Epithelial cell of esophagus (primary cell): ENCODE measurements around the gene CCNF.
"Not testable (repeated sequence)": the region's sequence is repeated elsewhere in the genome, so short reads cannot be mapped to it uniquely, and the experiment has no call there.

Experiments
- DNase-seq: peaks from one replicate; pipeline ENCODE4 v3.0.0; 2010; ENCODE audit warnings: low read depth
- H3K4me3 ChIP-seq: 2 replicates; pipeline ENCODE4 v1.5.1; 2011; ENCODE audit warnings: mild to moderate bottlenecking, low read length, control low read depth
- TF ChIP-seq, protein P1 (sequence below): IDR thresholded peaks from 2 replicates; pipeline ENCODE4 v1.5.1; 2011; ENCODE audit warnings: low read depth, mild to moderate bottlenecking, low read length, control low read depth, inconsistent platforms; ENCODE audit not compliant: insufficient read depth; ENCODE audit errors: missing control alignments

The CCNF gene

DNA sequence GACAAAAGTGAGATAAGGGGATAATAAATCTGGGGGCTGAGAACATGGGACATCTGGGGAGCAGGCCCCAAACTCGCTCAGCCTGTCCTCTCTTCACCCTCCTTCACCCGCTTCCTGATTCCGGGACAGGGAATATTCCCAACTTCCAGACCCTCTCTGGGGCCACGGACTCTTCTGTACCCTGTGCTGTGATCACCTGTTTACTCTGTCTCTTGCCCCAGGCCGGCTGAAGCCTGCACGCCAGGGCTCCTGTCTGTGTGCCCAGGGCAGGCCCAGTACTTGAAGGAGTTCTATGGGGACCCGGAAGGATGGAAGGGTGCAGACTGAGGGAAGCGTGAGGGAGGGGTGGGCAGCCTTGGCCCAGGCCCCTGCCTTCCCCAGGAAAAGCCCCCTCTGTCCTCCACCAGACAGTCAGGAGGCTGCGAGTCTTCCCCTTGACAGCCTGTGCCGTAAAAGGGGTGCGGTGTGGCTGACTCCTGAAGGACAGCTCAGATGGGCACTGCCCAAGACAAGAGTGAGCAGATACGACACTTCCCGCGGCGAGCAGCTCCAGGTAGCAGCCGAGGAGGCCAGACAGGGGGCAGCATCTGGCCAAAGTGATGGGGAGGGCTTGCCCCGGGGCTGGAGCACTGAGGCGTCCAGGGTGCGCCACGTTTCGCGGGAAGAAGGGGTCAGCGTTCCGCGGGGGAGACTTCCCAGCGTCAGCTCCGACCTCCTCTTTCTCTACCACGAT lies 1.0 kb upstream of the CCNF start:
- H3K4me3 ChIP-seq, result peak overlapping the region; percentile 67
- TF ChIP-seq, protein P1, sequence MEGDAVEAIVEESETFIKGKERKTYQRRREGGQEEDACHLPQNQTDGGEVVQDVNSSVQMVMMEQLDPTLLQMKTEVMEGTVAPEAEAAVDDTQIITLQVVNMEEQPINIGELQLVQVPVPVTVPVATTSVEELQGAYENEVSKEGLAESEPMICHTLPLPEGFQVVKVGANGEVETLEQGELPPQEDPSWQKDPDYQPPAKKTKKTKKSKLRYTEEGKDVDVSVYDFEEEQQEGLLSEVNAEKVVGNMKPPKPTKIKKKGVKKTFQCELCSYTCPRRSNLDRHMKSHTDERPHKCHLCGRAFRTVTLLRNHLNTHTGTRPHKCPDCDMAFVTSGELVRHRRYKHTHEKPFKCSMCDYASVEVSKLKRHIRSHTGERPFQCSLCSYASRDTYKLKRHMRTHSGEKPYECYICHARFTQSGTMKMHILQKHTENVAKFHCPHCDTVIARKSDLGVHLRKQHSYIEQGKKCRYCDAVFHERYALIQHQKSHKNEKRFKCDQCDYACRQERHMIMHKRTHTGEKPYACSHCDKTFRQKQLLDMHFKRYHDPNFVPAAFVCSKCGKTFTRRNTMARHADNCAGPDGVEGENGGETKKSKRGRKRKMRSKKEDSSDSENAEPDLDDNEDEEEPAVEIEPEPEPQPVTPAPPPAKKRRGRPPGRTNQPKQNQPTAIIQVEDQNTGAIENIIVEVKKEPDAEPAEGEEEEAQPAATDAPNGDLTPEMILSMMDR, result no peak
- DNase-seq, result peak; percentile 38

DNA sequence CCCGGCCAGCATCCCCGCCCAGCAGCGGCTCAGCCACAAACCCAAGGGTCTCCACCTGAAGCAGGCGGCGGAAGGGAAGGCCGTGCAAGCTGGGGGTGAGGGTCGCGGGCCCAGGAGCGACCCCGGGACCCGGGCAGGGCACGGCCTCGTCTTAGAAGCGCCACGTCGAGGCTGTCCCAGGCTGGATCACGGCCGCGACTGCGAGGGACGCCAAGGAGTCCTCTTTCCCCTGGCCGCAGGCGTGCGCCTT lies 538 bp upstream of the CCNF start:
- DNase-seq, result no peak
- TF ChIP-seq, protein P1, result peak; percentile 0
- peak overlapping the region; percentile 67 for H3K4me3 ChIP-seq

DNA sequence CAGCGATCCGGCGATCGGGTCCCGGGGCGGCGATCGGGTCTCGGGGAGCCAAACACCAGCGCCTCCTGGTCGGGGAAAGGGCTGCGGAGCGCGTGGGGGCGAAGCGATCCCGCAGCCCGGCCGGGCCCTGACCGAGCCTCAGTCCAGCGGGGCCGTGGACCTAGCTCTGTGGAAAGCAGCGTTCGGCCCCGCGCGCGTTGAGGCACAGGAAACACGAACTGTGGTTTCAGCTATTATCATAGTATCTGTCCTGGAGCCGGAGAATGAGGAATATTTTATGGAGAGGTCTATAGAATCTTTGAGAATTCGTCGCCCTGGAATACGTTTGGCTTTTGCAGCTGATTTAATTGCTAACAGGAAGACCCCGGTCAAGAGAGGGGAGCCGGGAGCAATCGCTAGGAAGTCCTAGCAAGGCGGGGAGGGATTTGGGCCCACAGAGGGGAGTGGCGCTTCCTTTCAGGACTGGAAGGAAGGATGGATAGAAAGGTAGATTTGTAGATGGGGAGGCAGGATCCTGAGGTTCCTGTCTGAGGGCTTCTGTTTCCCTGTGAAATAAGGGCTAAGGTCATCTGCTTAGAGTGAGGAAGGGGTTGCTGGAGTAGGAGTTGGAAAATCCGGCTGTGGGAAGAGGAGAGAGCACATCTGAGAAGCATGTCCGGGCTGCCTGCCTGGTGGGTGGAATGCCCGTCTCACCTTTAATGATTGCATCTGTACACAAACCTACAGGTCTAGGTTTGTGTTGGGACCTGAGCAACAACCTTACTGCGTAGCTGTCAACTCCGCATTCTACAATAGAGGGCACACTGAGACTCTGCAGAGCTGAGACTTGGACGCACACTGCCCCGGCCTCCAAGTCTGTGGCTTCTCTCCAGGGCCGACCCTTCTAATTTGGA lies 770 bp downstream of the CCNF start:
- DNase-seq, result peak; percentile 67
- H3K4me3 ChIP-seq, result peak overlapping the region; percentile 69
- TF ChIP-seq, protein P1, result peak; percentile 50

DNA sequence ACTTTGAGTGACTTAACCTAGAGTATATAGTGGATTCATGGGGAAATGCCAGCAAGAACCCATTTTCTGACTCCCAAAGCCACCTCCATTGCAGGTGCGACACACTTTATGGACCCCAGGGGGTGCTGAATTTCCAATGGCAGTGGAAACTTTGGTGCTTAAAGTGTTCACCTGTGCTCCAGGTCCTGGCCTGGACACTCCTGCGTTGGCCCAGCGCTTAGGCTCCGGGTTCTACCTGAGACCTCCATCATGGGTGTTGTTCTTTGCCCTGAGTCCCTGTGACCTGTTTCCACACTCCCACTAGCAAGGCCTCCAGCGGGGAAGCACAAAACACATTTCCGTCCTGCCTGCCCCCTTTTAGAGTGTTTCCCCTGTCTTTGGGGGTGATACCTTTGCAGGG lies 3.0 kb downstream of the CCNF start:
- TF ChIP-seq, protein P1, result no peak
- H3K4me3 ChIP-seq, result no peak overlapping the region
- DNase-seq, result no peak

DNA sequence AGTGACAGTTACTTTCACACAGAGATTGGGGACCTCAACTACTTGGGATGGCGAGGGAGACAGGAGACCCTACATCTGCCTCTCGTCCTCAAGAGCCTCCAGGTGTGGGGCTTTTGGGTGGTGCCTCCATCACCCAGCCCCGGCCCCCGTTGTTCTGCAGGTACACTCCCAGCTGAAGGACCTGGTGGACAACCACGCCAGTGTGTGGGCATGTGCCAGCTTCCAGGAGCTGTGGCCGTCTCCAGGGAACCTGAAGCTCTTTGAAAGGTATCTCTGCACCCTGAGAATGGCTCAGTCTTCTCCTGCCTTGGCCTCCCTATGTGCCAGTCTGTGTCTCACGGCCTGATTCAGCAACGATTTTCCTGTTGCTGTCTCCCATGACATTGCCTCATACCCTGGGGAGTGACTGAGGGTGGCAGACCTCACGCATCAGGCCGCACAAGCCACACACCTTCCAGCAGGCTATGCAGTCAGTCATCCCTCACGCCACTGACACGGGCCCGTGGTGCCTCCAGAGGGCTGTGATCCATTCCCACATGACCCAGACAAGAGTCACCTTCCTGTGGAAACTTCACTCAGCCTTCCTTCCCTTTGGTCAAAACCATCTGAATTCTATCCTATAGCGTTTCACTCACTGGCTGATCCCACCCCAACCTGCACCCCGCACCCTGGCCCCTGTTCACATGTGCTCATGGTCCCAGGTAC lies 3.7 kb downstream of the CCNF start:
- TF ChIP-seq, protein P1, result no peak

DNA sequence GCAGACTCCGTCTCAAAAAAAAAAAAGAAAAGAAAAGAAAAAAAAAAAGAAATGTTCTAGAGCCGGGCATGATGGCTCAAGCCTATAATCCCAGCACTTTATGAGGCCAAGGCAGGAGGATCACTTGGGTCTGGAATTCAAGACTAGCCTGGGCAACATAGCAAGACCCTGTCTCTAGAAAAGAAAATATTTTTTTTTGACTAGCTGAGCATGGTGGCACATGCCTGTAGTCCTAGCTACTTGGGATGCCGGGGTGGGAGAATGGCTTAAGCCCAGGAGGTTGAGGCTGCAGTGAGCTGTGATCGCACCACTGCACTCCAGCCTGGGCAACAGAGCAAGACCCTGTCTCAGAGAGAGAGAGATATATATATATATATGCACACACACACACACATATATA lies 6.0 kb downstream of the CCNF start:
- not testable (repeated sequence) for H3K4me3 ChIP-seq, DNase-seq

More for the DNA sequence above, 3.7 kb downstream of the CCNF start:
- DNase-seq, result no peak
- no peak overlapping the region for H3K4me3 ChIP-seq

DNA sequence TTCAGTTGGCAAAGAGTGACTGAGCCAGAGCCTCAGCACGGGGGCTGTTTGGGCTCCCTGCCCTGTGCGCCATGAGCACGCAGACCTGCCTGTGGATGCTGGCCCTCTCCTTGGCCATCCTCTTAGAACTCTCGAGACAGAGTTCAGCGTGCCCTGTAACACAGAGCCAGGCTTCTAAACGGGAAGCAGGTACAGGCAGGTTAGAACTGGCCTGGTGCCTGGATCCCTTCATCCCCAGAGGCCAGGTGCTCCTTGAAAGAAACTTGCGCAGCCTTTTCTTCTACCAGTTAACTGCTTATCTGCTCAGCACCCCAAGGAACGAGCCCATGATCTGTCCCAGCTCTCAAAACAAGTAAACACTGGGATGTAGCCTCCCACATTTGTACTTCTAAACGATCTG lies 6.9 kb downstream of the CCNF start:
- no peak overlapping the region for H3K4me3 ChIP-seq
- DNase-seq, result peak; percentile 64
- TF ChIP-seq, protein P1, result no peak
